K562 (cell line): Measurements from ENCODE around the gene PRR7. TPM values are rescaled to one million over a fixed set of nuclear protein-coding genes. Genes with fewer than 3 reads are reported as not detected.
A peak's percentile ranks its signal among the peaks of the same experiment; 100 is the strongest.

ENCODE experiments used
- DNMT1 ChIP-seq: fragments of 450-650 bp; IDR thresholded peaks from 2 replicates; pipeline ENCODE4 v1.6.1; 2016; ENCODE audit warnings: antibody characterized with exemption, mild to moderate bottlenecking
- FOSL1 ChIP-seq: fragments of 200-800 bp; sonication (Bioruptor generic); conservative IDR thresholded peaks from 2 replicates; pipeline ENCODE4 v1.6.1; 2016; ENCODE audit warnings: missing genetic modification characterization, missing compliant biosample characterization
- HMG20B ChIP-seq: fragments of 250-450 bp; sonication (Bioruptor Pico); IDR thresholded peaks from 2 replicates; pipeline ENCODE4 v1.5.0; 2021; ENCODE audit warnings: mild to moderate bottlenecking
- JUNB ChIP-seq: fragments of 450-650 bp; formaldehyde crosslinking; conservative IDR thresholded peaks from 2 replicates; pipeline ENCODE4 v1.4.0; 2020; ENCODE audit warnings: mild to moderate bottlenecking
- KDM4B ChIP-seq, 2 experiments: fragments of 450-650 bp in 1 of 2; sonication (generic) in 1 of 2; IDR thresholded peaks; 2 replicates each; pipeline ENCODE4 v1.6.1; 2016 to 2017; ENCODE audit warnings: borderline replicate concordance in 2 of 2, antibody characterized with exemption in 1 of 2, low read depth in 1 of 2, mild to moderate bottlenecking in 1 of 2
- NCOA2 ChIP-seq, 2 experiments: fragments of 450-650 bp; IDR thresholded peaks; 2 replicates each; pipeline ENCODE4 v1.6.1; 2018; ENCODE audit warnings: mild to moderate bottlenecking in 2 of 2, moderate library complexity in 1 of 2; ENCODE audit not compliant: partially characterized antibody in 2 of 2
- PHF20 ChIP-seq: fragments of 450-650 bp; IDR thresholded peaks from 2 replicates; pipeline ENCODE4 v1.6.1; 2018; ENCODE audit not compliant: partially characterized antibody
- POLR2AphosphoS5 ChIP-seq: IDR thresholded peaks from 2 replicates; pipeline ENCODE4 v1.6.1; 2011; ENCODE audit warnings: mild to moderate bottlenecking, low read depth, low read length, moderate library complexity; ENCODE audit not compliant: control insufficient read depth, insufficient read depth
- RCOR1 ChIP-seq, 2 experiments: IDR thresholded peaks; 2 replicates each; pipeline ENCODE4 v1.6.1; 2012; ENCODE audit warnings: low read depth in 2 of 2, low read length in 2 of 2, borderline replicate concordance in 1 of 2, improper control_type of control experiment in 1 of 2
- SMAD4 ChIP-seq: fragments of 250-450 bp; sonication (Bioruptor Pico); conservative IDR thresholded peaks from 2 replicates; pipeline ENCODE4 v1.8.0; 2021; ENCODE audit warnings: inconsistent platforms, mild to moderate bottlenecking, moderate library complexity
- ZNF57 ChIP-seq: fragments of 450-650 bp; formaldehyde crosslinking; IDR thresholded peaks from 2 replicates; pipeline ENCODE4 v1.4.0; 2020; ENCODE audit warnings: mild to moderate bottlenecking, moderate library complexity
- ZNF699 ChIP-seq: fragments of 250-450 bp; sonication (Bioruptor Pico); IDR thresholded peaks from 2 replicates; pipeline ENCODE4 v1.8.0; 2021; ENCODE audit warnings: mild to moderate bottlenecking, moderate library complexity; ENCODE audit not compliant: insufficient replicate concordance
- polyA plus RNA-seq, 8 experiments: library from polyadenylated mRNA; depleted of rRNA in 4 of 8; stranded (reverse) in 5 of 8; unstranded in 3 of 8; fragments of >200 nt; fragmentation: Nextera tagmentation in 2 of 8; fragmentation: Illumina TruSeq in 1 of 8; extraction: Ambion mirVana in 2 of 8; extraction: Trizol in 1 of 8; gene quantifications; 2 replicates each; pipeline versions ENCODE4 v1.2.1 to v1.2.3, GENCODE V29; 2011 to 2014; ENCODE audit warnings: inconsistent platforms in 1 of 8, missing spikeins in 1 of 8
- total RNA-seq, 7 experiments: library from RNA; depleted of rRNA in 6 of 7; stranded (reverse); fragments of >200 nt in 6 of 7; fragmentation: Illumina TruSeq in 2 of 7; extraction: Trizol in 2 of 7; gene quantifications; 2 replicates each; pipeline versions ENCODE4 v1.2.1 to v1.2.3, GENCODE V29; 2011 to 2021; ENCODE audit warnings: low replicate concordance in 1 of 7
- TF ChIP-seq, protein P1 (sequence below): fragments of 450-650 bp; IDR thresholded peaks from 2 replicates; pipeline ENCODE4 v1.6.1; 2014; ENCODE audit warnings: low read depth, mild to moderate bottlenecking, moderate library complexity, borderline replicate concordance
- TF ChIP-seq, protein P2 (sequence below): sonication (generic); formaldehyde crosslinking; IDR thresholded peaks from 2 replicates; pipeline ENCODE4 v1.8.0; 2022; ENCODE audit warnings: missing genetic modification reagents, mild to moderate bottlenecking, borderline replicate concordance
- TF ChIP-seq, protein P3 (sequence below): sonication (generic); formaldehyde crosslinking; IDR thresholded peaks from 2 replicates; pipeline ENCODE4 v1.8.1; 2023; ENCODE audit warnings: mild to moderate bottlenecking, missing genetic modification reagents
- TF ChIP-seq, protein P4 (sequence below): fragments of 450-650 bp; conservative IDR thresholded peaks from 2 replicates; pipeline ENCODE4 v1.6.1; 2016; ENCODE audit warnings: missing genetic modification characterization, low read depth, mild to moderate bottlenecking, control low read depth, missing compliant biosample characterization

The PRR7 gene
- total and polyA plus RNA-seq, 9 of the 15 experiments (the other 6 are each of a cell fraction or from before 2014, with no cell fraction given), result 0.80 to 11.3 (median 10.4) TPM; not detected in 4

DNA sequence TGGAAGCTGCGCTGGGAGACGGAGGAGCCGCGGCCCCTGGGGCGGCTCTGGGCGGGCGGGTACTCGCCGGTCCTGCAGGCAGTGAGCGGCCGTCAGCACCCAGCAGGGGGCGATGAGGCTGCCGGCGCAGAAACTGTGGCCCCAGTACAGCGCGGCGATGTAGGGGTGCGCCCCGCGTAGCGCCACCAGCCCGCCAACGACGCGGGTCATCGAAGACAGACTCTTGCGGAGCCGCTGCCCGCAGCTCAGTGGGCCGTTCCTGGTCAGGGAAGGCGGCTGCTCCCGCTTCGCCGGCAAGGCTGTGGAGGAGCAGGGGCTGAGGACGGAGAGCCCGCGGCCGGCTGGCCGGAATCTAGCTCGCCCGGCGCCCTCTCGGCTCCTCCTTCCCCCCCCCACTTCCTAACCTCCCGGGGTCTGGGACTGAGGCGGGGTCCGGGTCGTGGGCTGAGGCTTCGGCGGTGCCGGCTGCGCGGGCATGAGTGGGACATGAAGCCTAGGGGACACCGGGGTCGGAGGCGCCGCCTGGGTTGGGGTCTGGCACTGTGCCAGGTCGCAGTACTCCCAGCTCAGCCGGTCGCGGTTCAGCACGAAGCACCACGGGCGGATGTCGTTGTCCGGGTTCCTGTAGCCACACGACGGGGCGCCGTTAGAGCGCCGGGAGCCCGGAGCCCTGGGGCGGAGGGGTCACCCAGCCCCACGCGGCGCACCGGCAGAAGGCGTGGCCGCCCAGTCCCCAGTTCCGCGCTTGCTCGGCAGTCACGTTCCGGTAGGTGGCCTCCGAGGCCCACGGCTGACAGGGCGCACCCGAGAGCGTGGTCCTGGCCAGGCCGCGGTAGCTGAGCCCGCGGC is 42.6 kb upstream of the PRR7 start (continued):
- TF ChIP-seq, protein P1, sequence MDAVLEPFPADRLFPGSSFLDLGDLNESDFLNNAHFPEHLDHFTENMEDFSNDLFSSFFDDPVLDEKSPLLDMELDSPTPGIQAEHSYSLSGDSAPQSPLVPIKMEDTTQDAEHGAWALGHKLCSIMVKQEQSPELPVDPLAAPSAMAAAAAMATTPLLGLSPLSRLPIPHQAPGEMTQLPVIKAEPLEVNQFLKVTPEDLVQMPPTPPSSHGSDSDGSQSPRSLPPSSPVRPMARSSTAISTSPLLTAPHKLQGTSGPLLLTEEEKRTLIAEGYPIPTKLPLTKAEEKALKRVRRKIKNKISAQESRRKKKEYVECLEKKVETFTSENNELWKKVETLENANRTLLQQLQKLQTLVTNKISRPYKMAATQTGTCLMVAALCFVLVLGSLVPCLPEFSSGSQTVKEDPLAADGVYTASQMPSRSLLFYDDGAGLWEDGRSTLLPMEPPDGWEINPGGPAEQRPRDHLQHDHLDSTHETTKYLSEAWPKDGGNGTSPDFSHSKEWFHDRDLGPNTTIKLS, result peak; percentile 21; the same call in 1 of the 2 replicates
- TF ChIP-seq, protein P2, sequence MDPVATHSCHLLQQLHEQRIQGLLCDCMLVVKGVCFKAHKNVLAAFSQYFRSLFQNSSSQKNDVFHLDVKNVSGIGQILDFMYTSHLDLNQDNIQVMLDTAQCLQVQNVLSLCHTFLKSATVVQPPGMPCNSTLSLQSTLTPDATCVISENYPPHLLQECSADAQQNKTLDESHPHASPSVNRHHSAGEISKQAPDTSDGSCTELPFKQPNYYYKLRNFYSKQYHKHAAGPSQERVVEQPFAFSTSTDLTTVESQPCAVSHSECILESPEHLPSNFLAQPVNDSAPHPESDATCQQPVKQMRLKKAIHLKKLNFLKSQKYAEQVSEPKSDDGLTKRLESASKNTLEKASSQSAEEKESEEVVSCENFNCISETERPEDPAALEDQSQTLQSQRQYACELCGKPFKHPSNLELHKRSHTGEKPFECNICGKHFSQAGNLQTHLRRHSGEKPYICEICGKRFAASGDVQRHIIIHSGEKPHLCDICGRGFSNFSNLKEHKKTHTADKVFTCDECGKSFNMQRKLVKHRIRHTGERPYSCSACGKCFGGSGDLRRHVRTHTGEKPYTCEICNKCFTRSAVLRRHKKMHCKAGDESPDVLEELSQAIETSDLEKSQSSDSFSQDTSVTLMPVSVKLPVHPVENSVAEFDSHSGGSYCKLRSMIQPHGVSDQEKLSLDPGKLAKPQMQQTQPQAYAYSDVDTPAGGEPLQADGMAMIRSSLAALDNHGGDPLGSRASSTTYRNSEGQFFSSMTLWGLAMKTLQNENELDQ (CRISPR knock-in tag), result 0 out of 2 replicates have a peak, but pooled peaks have one; percentile 67
- TF ChIP-seq PHF20, result peak; percentile 71
- TF ChIP-seq ZNF57 (CRISPR knock-in tag), result no peak
- TF ChIP-seq DNMT1, result no peak
- TF ChIP-seq SMAD4, result peak; percentile 73
- TF ChIP-seq JUNB, result no peak
- TF ChIP-seq KDM4B (IDR thresholded peaks at IDR 0.05; ENCODE audit: borderline replicate concordance in 2 of 2, low read depth in 1 of 2), result no peak; a peak in 1 of 4 replicates
- TF ChIP-seq, protein P3, sequence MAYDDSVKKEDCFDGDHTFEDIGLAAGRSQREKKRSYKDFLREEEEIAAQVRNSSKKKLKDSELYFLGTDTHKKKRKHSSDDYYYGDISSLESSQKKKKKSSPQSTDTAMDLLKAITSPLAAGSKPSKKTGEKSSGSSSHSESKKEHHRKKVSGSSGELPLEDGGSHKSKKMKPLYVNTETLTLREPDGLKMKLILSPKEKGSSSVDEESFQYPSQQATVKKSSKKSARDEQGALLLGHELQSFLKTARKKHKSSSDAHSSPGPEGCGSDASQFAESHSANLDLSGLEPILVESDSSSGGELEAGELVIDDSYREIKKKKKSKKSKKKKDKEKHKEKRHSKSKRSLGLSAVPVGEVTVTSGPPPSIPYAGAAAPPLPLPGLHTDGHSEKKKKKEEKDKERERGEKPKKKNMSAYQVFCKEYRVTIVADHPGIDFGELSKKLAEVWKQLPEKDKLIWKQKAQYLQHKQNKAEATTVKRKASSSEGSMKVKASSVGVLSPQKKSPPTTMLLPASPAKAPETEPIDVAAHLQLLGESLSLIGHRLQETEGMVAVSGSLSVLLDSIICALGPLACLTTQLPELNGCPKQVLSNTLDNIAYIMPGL, result no peak
- no peak for TF ChIP-seq HMG20B (CRISPR knock-in tag)
- peak in 1 of 2 experiments; percentile 56; a peak in 3 of 4 replicates for TF ChIP-seq RCOR1 (IDR thresholded peaks at IDR 0.05; ENCODE audit: borderline replicate concordance in 1 of 2, low read depth in 2 of 2, low read length in 2 of 2)
- TF ChIP-seq FOSL1, result no peak
- TF ChIP-seq POLR2AphosphoS5, result peak; percentile 9; the same call in 1 of the 2 replicates
- TF ChIP-seq ZNF699, result no peak
- TF ChIP-seq NCOA2 (IDR thresholded peaks at IDR 0.05; ENCODE audit: partially characterized antibody in 2 of 2), result peak in 1 of 2 experiments; percentile 80
- TF ChIP-seq, protein P4, sequence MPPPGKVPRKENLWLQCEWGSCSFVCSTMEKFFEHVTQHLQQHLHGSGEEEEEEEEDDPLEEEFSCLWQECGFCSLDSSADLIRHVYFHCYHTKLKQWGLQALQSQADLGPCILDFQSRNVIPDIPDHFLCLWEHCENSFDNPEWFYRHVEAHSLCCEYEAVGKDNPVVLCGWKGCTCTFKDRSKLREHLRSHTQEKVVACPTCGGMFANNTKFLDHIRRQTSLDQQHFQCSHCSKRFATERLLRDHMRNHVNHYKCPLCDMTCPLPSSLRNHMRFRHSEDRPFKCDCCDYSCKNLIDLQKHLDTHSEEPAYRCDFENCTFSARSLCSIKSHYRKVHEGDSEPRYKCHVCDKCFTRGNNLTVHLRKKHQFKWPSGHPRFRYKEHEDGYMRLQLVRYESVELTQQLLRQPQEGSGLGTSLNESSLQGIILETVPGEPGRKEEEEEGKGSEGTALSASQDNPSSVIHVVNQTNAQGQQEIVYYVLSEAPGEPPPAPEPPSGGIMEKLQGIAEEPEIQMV (tag), result no peak
